Activated CD4-positive, alpha-beta T cell treated with anti-CD3 and anti-CD28 coated beads, Interleukin-2, amount 50 U/mL, for 1 hour (primary cell): ENCODE measurements around the gene CTSG.
"Not testable (repeated sequence)": the region's sequence is repeated elsewhere in the genome, so short reads cannot be mapped to it uniquely, and the experiment has no call there.

Experiments
- DNase-seq: peaks from one replicate; pipeline ENCODE4 v3.0.0-alpha.2; 2020

CTSG gene, protein sequence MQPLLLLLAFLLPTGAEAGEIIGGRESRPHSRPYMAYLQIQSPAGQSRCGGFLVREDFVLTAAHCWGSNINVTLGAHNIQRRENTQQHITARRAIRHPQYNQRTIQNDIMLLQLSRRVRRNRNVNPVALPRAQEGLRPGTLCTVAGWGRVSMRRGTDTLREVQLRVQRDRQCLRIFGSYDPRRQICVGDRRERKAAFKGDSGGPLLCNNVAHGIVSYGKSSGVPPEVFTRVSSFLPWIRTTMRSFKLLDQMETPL

DNA sequence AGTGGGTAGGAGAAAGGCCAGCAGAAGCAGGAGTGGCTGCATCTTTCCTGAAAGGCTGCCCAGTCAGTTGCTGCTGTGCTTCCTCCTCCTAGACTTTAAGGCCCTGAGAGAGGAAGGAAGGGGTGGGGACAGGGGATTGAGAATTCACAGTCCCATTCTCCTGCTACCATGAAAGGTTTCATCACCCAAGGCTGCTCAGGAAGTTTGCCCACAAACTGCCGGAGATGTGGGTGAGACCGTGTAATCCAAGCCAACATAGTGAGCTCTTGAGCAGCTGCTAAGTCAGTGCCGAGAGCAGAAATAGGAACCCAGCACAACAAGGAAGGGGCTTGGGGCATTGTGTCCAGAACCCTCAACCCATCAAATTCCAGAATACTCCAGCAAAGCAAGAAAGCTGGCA, at the start of gene CTSG:
TSS of gene CTSG (minus strand) at position 69 of the 400 bp plus-strand sequence. CDS start at position 42, 27 bp downstream.
- no peak for DNase-seq

DNA sequence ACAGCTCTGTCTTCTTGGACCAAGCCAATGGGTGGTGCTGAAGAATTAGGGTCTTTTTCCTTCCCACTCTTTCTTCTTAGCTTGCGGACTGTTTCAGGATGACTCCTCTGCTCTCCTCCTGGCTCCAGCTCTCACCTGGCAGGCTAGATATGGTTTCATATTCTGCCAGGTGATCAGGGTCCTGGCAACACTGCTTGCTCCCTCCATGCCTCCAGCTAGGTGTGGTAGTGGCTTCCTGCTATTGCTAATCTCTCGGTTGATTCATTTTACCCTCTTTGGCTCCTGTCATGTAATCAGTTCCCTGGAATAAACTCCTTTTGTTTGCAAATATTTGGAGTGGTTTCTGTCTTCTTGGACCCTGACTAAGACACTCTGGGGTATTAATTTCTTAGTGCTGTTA, 37.7 kb upstream of the CTSG start:
- no peak for DNase-seq

DNA sequence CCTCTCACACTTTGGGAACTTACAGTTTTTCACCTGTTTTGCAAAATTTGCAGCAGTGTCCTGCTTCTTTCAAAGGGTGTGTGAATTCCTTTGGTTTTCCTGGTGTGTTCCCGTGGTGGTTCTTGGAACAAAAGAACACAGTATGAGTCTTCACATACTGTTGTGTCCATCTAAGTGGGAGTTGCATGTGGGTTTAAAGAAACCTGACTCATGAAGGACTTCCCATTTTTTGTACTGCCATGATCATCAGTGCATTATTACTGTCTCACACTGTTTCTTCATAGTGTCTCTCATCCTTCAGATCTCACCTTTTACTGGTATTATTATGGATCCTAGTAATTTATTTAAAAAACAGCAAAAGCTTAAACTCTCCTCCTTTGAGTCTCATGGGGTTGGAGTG, 37.2 kb upstream of the CTSG start:
- DNase-seq = no peak

DNA sequence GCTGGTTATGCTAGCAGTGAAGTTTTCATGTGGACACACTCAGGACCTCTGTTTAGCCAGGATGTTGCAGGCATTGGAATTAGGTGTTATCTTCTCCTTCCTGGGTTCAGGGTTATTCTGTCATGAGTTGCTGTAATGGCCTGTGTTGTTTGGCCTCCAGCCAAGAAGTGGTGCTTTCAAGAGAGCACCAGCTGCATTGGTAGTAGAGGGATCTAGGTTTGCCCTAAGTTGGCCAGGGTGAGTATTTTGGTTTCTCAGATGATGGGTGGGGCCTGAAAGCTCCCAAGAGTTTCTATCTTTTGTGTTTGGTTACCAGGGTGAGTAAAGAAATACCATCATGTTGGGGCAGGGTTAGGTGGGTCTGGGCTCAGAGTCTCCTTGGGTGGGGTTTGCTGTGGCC, 36.1 kb upstream of the CTSG start:
- DNase-seq = no peak

DNA sequence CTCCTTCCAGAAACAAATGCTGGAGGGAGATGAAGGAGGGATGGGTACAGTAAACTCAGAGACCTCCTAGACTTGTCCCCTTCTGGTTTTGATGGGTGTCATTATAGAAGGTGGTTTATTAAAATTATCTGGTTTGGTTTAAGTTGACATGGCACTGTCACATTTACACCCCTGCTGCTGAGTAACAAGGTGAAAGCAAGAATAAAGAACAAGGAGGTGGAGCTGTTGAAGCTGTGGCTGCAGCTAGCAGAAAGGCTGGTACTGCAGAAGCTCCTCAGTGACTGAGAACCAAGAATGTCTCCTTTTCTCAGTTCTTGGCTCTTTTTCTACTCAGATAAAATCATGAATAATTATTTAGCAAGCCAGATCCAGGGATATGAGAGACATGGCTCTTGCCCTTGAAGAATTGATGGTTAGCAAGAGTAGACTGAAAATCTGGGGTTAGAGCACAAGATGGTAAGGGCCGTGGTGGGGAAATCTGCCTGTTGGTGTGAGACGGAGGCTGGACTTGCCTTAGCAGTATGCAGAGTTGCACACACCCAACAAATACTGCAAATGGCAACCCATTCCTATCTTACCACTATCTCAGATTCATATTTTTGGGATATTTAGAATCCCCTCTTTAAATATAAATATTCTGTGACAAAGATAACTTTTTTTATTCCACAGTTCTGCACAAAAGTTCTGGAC, 33.8 kb upstream of the CTSG start, which contains the start of gene GZMH:
TSS of gene GZMH (minus strand) at position 31 of the 690 bp plus-strand sequence. CDS start 72 bp downstream, outside the sequence.
- no peak for DNase-seq

DNA sequence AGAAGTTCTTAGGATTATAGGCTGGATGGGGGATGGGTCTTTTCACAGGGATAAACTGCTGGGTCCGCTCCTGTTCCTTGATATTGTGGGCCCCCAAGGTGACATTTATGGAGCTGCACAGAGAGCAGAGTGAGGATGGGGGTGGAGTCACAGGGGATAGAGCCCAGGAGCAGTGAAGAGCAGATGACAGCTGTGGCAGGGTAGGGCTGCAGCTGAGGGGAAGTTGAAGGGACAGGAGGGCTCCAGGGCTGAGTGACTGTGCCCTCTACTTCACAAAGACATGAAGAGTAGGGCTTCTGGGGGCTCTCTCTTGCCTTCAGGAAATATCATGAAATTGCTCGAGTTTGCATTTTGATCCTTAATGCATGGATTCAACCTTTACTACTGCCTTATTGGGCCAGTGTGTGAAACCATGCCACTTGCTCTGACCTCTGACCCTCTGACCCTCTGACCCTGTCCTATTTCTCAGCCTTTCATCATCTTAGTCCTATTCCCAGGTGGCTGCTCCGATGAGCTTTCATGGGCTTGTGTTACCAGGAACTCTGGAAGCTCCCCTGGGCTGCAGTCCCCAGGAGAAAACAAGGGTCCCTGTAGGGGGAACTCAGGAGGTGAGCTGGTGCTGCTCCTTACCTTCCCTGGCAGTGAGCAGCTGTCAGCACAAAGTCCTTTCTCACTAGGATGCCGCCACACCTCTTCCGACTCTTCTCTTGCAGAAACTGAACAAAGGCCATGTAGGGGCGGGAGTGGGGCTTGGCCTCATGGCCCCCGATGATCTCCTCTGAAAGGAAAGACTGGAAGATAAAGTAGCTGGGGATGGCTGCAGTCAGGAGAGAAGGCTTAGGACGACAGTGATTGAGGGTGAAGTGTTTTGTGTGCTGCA, 31.8 kb upstream of the CTSG start:
- DNase-seq = no peak

DNA sequence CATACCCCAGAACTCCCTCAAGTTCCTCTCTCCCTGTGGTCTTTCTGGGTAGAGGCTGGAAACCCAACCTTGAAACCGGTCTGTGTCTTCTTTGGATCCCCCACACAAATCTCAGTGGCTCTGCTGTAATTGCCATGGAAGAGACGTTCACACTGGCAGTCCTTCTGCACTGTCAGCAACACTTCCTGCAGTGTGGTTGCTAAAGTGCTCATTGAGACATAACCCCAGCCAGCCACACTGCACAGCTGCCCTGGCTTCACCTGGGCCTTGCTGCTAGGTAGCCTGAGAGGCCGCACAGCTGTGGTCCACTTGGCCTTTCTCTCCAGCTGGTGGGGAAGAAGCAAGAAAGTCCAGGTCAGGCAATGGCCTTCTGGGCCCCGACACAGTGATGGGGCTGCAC, 31.0 kb upstream of the CTSG start:
- no peak for DNase-seq

DNA sequence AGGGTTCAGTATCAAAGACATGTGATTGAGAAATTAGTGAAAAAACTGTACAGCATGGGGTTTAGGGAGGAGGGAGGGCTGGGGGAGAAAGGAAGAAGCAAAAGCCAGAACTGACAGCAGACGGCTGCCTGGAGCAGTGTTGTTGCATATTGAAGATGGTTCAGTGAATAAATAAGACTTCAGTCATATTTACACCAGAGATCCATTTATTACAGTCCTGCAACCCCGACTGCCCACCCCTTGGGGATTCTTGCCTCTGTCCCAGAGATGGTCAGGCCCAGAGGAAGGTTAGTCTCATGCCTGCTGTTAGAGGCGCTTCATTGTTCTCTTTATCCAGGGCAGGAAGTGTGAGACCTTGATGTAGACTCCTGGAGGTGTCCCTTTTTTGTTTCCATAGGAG, 30.2 kb upstream of the CTSG start:
- DNase-seq = no peak

DNA sequence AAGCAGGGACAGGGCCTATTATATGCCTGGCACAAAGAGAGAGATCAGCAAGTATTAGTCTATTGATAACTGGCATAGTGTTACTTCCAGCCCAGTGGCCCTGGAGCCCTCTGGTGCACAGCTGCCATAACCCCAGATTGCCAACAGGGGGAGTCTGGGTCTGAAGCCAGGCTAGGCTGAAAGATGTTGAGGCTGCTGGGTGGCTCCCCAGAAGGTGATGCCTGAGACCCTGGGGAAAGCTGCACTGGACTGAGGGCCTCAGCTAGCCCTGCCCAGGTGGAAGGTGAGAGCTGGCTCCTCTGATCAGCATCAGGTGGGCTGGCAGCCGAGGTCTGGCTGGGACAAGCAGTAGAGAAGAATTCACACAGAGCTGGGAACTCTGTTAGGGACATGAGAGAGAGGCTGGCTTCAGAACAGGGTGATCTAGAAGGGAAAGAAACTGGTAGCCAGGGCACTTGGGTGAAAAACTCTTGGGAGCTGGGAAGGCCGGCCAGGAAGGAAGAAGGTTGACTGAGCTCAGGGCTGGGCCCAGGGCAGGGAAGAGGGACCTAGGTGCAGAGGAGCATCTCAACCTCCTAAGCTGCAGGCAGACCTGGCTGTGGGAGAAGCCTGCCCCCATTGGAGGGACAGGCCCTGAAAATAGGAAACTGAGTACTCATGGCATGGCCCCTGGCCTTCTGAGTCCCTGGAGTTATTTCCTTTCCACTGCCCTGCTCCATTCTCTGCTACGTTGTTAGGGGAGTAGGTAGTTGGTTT, 29.6 kb upstream of the CTSG start:
- DNase-seq = peak; percentile 58

DNA sequence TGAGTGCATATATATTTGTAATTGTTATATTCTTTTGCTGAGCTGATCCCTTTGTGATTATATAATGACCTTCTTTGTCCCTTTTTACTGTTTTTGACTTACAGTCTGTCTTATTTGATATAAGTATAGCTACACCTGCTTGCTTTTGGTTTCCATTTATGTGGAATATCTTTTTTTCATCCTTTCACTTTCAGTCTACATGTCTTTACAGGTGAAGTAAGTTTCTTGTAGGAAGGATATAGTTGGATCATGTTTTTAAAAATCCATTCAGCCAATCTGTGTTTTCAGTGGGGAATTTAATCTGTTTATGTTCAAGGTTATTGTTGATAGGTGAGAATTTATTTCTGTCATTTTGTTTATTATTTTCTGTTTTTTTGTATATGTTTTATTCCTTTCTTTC, 21.4 kb upstream of the CTSG start:
- DNase-seq = no peak

DNA sequence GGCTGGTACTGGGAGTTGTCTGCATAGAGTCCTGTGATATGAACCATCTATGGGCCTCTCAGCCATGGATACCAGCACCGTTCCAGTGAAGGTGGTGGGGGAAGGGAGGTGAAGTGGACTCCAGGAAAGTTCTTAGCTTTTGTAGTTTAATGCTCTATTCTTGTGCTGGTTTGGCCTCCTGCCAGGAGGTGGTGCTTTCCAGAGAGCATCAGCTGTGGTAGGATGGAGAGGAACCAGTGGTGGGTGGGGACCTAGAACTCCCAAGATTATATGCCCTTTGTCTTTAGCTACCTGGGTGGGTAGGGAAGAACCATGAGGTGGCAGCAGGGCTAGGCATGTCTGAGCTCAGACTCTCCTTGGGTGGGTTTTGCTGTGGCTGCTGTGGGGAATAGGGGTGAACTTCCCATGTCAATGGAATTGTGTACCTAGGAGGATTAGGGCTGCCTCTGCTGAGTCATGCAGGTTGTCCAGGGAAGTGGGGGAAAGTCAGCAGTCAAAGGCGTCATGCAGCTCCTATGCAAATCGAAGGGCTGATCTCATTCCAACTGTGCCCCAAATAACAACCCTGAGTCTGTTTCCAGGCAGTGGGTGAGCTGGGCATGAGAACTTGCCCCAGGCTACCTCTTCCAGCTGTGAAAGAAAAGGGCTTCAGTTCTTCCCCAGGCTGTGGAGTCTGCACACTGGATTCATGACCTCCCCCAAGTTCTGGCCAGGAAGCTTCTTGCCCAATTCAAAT, 19.2 kb upstream of the CTSG start:
- no peak for DNase-seq

DNA sequence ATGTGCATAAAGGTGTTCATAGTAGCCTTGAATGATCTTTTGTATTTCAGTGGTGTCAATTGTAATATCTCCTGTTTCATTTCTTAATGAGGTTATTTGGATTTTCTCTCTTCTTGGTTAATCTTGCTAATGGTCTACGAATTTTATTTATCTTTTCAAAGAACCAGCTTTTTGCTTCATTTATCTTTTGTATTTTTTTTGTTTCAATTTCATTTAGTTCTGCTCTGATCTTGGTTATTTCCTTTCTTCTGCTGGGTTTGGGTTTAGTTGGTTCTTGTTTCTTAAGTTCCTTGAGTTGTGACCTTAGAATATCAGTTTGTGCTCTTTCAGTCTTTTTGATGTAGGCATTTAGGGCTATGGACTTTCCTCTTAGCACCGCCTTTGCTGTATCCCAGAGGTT, 15.0 kb upstream of the CTSG start:
- not testable (repeated sequence) for DNase-seq

DNA sequence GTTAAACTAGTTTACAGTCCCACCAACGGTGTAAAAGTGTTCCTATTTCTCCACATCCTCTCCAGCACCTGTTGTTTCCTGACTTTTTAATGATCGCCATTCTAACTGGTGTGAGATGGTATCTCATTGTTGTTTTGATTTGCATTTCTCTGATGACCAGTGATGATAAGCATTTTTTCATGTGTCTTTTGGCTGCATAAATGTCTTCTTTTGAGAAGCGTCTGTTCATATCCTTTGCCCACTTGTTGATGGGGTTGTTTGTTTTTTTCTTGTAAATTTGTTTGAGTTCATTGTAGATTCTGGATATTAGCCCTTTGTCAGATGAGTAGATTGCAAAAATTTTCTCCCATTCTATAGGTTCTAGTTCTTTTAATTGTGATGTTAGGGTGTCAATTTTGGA, 8.4 kb upstream of the CTSG start:
- not testable (repeated sequence) for DNase-seq

DNA sequence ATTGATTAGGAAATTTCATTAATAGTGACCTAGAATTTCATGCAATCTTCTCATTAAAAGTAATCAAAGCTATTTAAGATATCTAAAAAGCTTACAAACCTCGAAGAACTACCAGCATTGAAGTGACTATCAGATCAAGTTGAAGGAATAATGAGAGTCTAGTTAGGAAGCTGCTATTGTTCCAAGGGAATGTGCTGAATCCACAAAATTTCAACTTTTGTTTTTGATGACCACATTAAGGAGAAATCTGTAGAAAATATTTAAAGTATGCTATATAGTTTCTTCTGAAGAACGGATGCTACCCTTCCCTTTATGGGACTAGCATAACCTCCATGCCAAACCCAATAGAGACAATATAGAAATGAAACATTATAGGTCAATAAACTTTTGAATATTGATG, 2.5 kb upstream of the CTSG start:
- DNase-seq = no peak

DNA sequence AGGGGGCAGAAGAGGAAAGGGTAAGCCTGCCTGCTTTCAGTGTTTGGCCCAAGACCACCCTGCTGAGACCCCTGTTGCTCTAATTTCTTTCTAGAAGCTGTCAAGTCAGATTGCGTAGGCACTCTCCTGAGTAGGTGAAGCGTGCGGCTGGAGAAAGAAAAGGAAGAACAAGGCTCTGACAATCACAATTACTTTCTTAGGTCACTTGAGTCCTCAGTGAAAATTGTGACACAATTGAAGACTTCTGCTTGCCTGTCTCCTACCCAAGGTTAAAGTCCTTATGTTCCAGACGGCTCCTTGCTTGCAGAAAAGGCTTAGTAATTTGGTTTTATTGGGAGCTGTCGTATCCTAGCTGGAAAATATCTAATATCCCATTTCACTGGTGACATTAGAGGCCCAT, 721 bp upstream of the CTSG start:
- DNase-seq = no peak

DNA sequence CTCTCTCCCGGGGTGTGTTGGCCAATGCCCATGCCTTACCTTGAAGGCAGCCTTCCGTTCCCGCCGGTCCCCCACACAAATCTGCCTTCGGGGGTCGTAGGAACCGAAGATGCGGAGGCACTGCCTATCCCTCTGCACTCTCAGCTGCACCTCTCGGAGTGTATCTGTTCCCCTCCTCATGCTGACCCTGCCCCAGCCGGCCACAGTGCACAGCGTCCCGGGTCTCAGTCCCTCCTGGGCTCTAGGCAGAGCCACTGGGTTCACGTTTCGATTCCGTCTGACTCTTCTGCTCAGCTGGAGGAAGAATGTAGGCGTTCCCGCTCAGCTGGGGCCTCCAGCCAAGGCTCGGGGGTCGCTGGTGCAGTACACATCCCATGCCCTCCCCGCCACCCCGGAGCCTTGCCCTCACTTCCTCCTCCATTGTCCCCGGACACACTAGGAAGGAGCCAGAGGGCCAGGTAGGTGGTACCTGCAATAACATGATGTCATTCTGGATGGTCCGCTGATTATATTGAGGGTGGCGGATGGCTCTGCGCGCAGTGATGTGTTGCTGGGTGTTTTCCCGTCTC, 1.8 kb downstream of the CTSG start:
- DNase-seq = no peak

DNA sequence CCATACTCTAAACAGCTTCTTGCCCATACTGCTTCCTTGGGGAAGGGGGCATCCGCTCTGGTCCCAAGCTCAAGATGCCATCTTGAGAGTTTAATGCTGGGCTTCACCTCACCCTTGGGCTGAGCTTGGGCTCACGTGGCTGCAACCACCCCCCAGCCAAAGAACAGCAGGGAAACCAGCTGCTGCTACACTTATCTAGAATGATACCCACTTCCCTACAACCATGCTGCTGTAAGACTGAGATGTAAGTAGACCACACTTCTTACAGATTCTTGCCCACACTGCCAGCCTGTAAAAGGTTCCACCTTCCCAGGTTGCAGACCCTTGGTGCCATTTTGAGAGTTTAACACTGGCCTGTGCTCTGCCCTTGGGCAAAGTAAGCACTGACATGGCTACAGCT, 9.7 kb downstream of the CTSG start:
- DNase-seq = no peak

DNA sequence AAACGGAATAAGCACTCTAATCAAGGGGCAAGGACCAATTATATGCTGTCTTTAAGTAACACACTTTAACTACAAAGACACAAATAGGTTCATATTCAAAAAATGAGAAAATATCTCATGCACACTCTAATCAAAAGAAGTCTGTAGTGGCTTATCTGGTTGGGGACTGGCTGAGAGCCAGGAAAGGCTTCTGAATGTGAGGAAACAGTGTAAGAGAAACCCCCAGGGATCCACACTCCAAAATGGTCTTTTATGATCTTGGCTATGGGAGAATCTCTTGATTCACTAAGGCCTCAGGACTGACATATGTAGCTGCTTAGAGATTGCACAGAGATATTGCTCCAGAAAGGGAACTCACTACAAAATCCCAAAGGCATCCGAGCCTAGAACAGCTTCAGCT, 10.3 kb downstream of the CTSG start:
- no peak for DNase-seq

DNA sequence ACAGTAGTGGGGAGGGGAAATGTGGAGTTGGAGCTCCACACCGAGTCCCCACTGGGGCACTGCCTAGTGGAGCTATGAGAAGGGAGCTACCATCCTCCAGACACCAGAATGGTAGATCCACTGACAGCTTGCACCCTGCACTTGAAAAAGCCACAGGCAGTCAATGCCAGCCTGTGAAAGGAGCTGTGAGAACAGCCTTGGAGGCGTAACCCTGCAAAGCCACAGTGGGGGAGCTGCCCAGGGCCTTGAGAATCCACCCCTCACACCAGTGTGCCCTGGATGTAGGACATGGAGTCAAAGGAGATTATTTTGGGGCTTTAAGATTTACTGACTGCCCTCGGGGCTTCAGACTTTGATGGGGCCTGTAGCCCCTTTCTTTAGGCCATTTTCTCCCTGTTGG, 12.5 kb downstream of the CTSG start:
- DNase-seq = no peak

DNA sequence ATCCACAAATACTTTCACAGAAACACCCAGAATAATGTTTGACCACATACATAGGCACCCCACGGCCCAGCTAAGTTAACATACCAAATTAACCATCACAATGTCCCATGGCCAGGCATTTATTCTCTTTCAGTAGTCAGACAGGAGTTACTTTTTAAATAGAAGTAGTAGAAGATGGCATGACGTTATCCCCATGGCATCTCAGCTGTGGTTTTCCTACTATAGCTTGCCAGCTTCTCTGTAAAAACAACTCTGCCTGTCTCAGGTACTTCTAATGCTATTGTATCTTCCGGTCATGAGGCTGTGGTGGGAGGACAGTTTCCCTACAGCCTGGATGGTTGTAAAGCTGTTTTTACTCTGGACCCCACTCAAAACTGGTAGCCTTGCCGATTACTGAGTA, 19.3 kb downstream of the CTSG start:
- DNase-seq = no peak

DNA sequence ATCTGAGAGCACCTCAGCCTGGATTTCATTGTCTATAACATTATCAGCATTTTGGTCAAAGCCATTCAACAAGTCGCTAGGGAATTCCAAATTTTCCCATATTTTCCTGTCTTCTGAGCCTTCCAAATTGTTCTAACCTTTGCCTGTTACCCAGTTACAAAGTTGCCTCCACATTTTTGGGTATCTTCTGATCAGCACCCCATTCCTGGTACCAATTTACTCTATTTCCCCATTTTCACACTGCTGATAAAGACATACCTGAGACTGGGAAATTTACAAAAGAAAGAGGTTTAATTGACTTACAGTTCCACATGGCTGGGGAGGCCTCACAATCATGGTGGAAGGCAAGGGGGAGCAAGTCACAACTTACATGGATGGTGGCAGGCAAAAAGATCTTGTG, 27.0 kb downstream of the CTSG start:
- not testable (repeated sequence) for DNase-seq
